ENCODE results near the gene GTF2A1L. TPM values are rescaled to one million over a fixed set of nuclear protein-coding genes. Genes with fewer than 3 reads are reported as not detected.

GTF2A1L gene
- total and polyA plus RNA-seq, 2 donors = 0.47 to 0.57 TPM

GRCh38 chr2:48719480-48720177 lies 102.0 kb downstream of the GTF2A1L start:
- no peaks in the 10 kb centered on the region for H3K9me3 ChIP-seq (ENCODE audit: control insufficient read depth in 2 of 2, insufficient read depth in 1 of 2, low read length in 1 of 2)
- no peak for DNase-seq (ENCODE audit: low read depth in 6 of 9, low spot score in 9 of 9)
- H3K27ac ChIP-seq (ENCODE audit: low read depth in 1 of 2, low read length in 1 of 2) = no peak overlapping the region
- WGBS = 95% methylated on average over 3 of the region's 3 CpGs
- H3K36me3 ChIP-seq (ENCODE audit: control insufficient read depth in 2 of 2, insufficient read depth in 2 of 2, low read length in 1 of 2) = no peaks in the 10 kb centered on the region
- no peaks in the 10 kb centered on the region for H3K4me1 ChIP-seq (ENCODE audit: control insufficient read depth in 2 of 2, insufficient read depth in 2 of 2, low read length in 2 of 2)
- no peak overlapping the region for H3K4me3 ChIP-seq (ENCODE audit: low read length in 2 of 2)
- H3K27me3 ChIP-seq (ENCODE audit: control insufficient read depth in 2 of 2, insufficient read depth in 1 of 2, low read length in 1 of 2) = no peaks in the 10 kb centered on the region

- Histone ChIP-seq H3K9me3 (ENCODE audit: control insufficient read depth in 2 of 2, insufficient read depth in 1 of 2, low read length in 1 of 2) (no peaks in the 10 kb centered on the region), H3K4me3 (ENCODE audit: low read length in 2 of 2) (no peak overlapping the region), H3K27me3 (ENCODE audit: control insufficient read depth in 2 of 2, insufficient read depth in 1 of 2, low read length in 1 of 2) (no peaks in the 10 kb centered on the region), H3K36me3 (ENCODE audit: control insufficient read depth in 2 of 2, insufficient read depth in 2 of 2, low read length in 1 of 2) (no peaks in the 10 kb centered on the region), H3K27ac (ENCODE audit: low read depth in 1 of 2, low read length in 1 of 2) (no peak overlapping the region), H3K4me1 (ENCODE audit: control insufficient read depth in 2 of 2, insufficient read depth in 2 of 2, low read length in 2 of 2) (no peaks in the 10 kb centered on the region)
- 94% methylated on average over 2 of the region's 2 CpGs for WGBS
- DNase-seq (ENCODE audit: low read depth in 6 of 9, low spot score in 9 of 9) = no peak
Observed at GRCh38 chr2:48721158-48721557, 103.5 kb downstream of the GTF2A1L start.

- H3K9me3 ChIP-seq (ENCODE audit: control insufficient read depth in 2 of 2, insufficient read depth in 1 of 2, low read length in 1 of 2) = no peaks in the 10 kb centered on the region
- no peaks in the 10 kb centered on the region for H3K4me1 ChIP-seq (ENCODE audit: control insufficient read depth in 2 of 2, insufficient read depth in 2 of 2, low read length in 2 of 2)
- no peak for DNase-seq (ENCODE audit: low read depth in 6 of 9, low spot score in 9 of 9)
- H3K27ac ChIP-seq (ENCODE audit: low read depth in 1 of 2, low read length in 1 of 2) = no peak overlapping the region
- no peaks in the 10 kb centered on the region for H3K36me3 ChIP-seq (ENCODE audit: control insufficient read depth in 2 of 2, insufficient read depth in 2 of 2, low read length in 1 of 2)
- H3K27me3 ChIP-seq (ENCODE audit: control insufficient read depth in 2 of 2, insufficient read depth in 1 of 2, low read length in 1 of 2) = no peaks in the 10 kb centered on the region
- no peak overlapping the region for H3K4me3 ChIP-seq (ENCODE audit: low read length in 2 of 2)
- WGBS = 95% methylated on average over 1 of the region's 1 CpG
Observed at GRCh38 chr2:48722391-48722790, 104.7 kb downstream of the GTF2A1L start.

GRCh38 chr2:48723129-48723528 lies 105.5 kb downstream of the GTF2A1L start:
- Histone ChIP-seq H3K4me1 (ENCODE audit: control insufficient read depth in 2 of 2, insufficient read depth in 2 of 2, low read length in 2 of 2) (no peaks in the 10 kb centered on the region), H3K9me3 (ENCODE audit: control insufficient read depth in 2 of 2, insufficient read depth in 1 of 2, low read length in 1 of 2) (no peaks in the 10 kb centered on the region), H3K4me3 (ENCODE audit: low read length in 2 of 2) (no peak overlapping the region), H3K27ac (ENCODE audit: low read depth in 1 of 2, low read length in 1 of 2) (no peak overlapping the region), H3K27me3 (ENCODE audit: control insufficient read depth in 2 of 2, insufficient read depth in 1 of 2, low read length in 1 of 2) (no peaks in the 10 kb centered on the region), H3K36me3 (ENCODE audit: control insufficient read depth in 2 of 2, insufficient read depth in 2 of 2, low read length in 1 of 2) (no peaks in the 10 kb centered on the region)
- no peak for DNase-seq (ENCODE audit: low read depth in 6 of 9, low spot score in 9 of 9)

- DNase-seq (ENCODE audit: low read depth in 6 of 9, low spot score in 9 of 9) = no peak
- no peaks in the 10 kb centered on the region for H3K4me1 ChIP-seq (ENCODE audit: control insufficient read depth in 2 of 2, insufficient read depth in 2 of 2, low read length in 2 of 2)
- WGBS = 93% methylated on average over 2 of the region's 2 CpGs
Observed at GRCh38 chr2:48724278-48724677, 106.6 kb downstream of the GTF2A1L start.

GRCh38 chr2:48725696-48726494 lies 108.2 kb downstream of the GTF2A1L start:
- Histone ChIP-seq H3K9me3 (ENCODE audit: control insufficient read depth in 2 of 2, insufficient read depth in 1 of 2, low read length in 1 of 2) (no peaks in the 10 kb centered on the region), H3K36me3 (ENCODE audit: control insufficient read depth in 2 of 2, insufficient read depth in 2 of 2, low read length in 1 of 2) (no peaks in the 10 kb centered on the region), H3K27ac (ENCODE audit: low read depth in 1 of 2, low read length in 1 of 2) (no peak overlapping the region), H3K4me1 (ENCODE audit: control insufficient read depth in 2 of 2, insufficient read depth in 2 of 2, low read length in 2 of 2) (no peaks in the 10 kb centered on the region), H3K27me3 (ENCODE audit: control insufficient read depth in 2 of 2, insufficient read depth in 1 of 2, low read length in 1 of 2) (no peaks in the 10 kb centered on the region), H3K4me3 (ENCODE audit: low read length in 2 of 2) (no peak overlapping the region)
- no peak for DNase-seq (ENCODE audit: low read depth in 6 of 9, low spot score in 9 of 9)
- WGBS = 81% methylated on average over 7 of the region's 7 CpGs

More at GRCh38 chr2:48724278-48724677, 106.6 kb downstream of the GTF2A1L start:
- Histone ChIP-seq H3K36me3 (ENCODE audit: control insufficient read depth in 2 of 2, insufficient read depth in 2 of 2, low read length in 1 of 2) (no peaks in the 10 kb centered on the region), H3K4me3 (ENCODE audit: low read length in 2 of 2) (no peak overlapping the region), H3K27me3 (ENCODE audit: control insufficient read depth in 2 of 2, insufficient read depth in 1 of 2, low read length in 1 of 2) (no peaks in the 10 kb centered on the region), H3K27ac (ENCODE audit: low read depth in 1 of 2, low read length in 1 of 2) (no peak overlapping the region), H3K9me3 (ENCODE audit: control insufficient read depth in 2 of 2, insufficient read depth in 1 of 2, low read length in 1 of 2) (no peaks in the 10 kb centered on the region)

- WGBS = 91% methylated on average over 2 of the region's 2 CpGs
- DNase-seq (ENCODE audit: low read depth in 6 of 9, low spot score in 9 of 9) = no peak
- H3K4me1 ChIP-seq (ENCODE audit: control insufficient read depth in 2 of 2, insufficient read depth in 2 of 2, low read length in 2 of 2) = no peaks in the 10 kb centered on the region
- no peaks in the 10 kb centered on the region for H3K9me3 ChIP-seq (ENCODE audit: control insufficient read depth in 2 of 2, insufficient read depth in 1 of 2, low read length in 1 of 2)
- H3K27ac ChIP-seq (ENCODE audit: low read depth in 1 of 2, low read length in 1 of 2) = no peak overlapping the region
- no peaks in the 10 kb centered on the region for H3K27me3 ChIP-seq (ENCODE audit: control insufficient read depth in 2 of 2, insufficient read depth in 1 of 2, low read length in 1 of 2)
- no peaks in the 10 kb centered on the region for H3K36me3 ChIP-seq (ENCODE audit: control insufficient read depth in 2 of 2, insufficient read depth in 2 of 2, low read length in 1 of 2)
- H3K4me3 ChIP-seq (ENCODE audit: low read length in 2 of 2) = no peak overlapping the region
Observed at GRCh38 chr2:48727560-48727959, 109.9 kb downstream of the GTF2A1L start.

- no peaks in the 10 kb centered on the region for H3K36me3 ChIP-seq (ENCODE audit: control insufficient read depth in 2 of 2, insufficient read depth in 2 of 2, low read length in 1 of 2)
- no peaks in the 10 kb centered on the region for H3K9me3 ChIP-seq (ENCODE audit: control insufficient read depth in 2 of 2, insufficient read depth in 1 of 2, low read length in 1 of 2)
- no peaks in the 10 kb centered on the region for H3K27me3 ChIP-seq (ENCODE audit: control insufficient read depth in 2 of 2, insufficient read depth in 1 of 2, low read length in 1 of 2)
- WGBS = 93% methylated on average over 2 of the region's 2 CpGs
- no peak overlapping the region for H3K27ac ChIP-seq (ENCODE audit: low read depth in 1 of 2, low read length in 1 of 2)
- no peaks in the 10 kb centered on the region for H3K4me1 ChIP-seq (ENCODE audit: control insufficient read depth in 2 of 2, insufficient read depth in 2 of 2, low read length in 2 of 2)
- no peak overlapping the region for H3K4me3 ChIP-seq (ENCODE audit: low read length in 2 of 2)
- no peak for DNase-seq (ENCODE audit: low read depth in 6 of 9, low spot score in 9 of 9)
Observed at GRCh38 chr2:48728295-48728694, 110.6 kb downstream of the GTF2A1L start.

- no peak overlapping the region for H3K27ac ChIP-seq (ENCODE audit: low read depth in 1 of 2, low read length in 1 of 2)
- no peaks in the 10 kb centered on the region for H3K9me3 ChIP-seq (ENCODE audit: control insufficient read depth in 2 of 2, insufficient read depth in 1 of 2, low read length in 1 of 2)
Observed at GRCh38 chr2:48728840-48729239, 111.2 kb downstream of the GTF2A1L start.

More at GRCh38 chr2:48728840-48729239, 111.2 kb downstream of the GTF2A1L start:
- no peak overlapping the region for H3K4me3 ChIP-seq (ENCODE audit: low read length in 2 of 2)
- no peak for DNase-seq (ENCODE audit: low read depth in 6 of 9, low spot score in 9 of 9)
- no peaks in the 10 kb centered on the region for H3K27me3 ChIP-seq (ENCODE audit: control insufficient read depth in 2 of 2, insufficient read depth in 1 of 2, low read length in 1 of 2)
- no peaks in the 10 kb centered on the region for H3K4me1 ChIP-seq (ENCODE audit: control insufficient read depth in 2 of 2, insufficient read depth in 2 of 2, low read length in 2 of 2)
- H3K36me3 ChIP-seq (ENCODE audit: control insufficient read depth in 2 of 2, insufficient read depth in 2 of 2, low read length in 1 of 2) = no peaks in the 10 kb centered on the region
